GM12878 (cell line): ENCODE results near the gene SLCO3A1. TPM values are rescaled to one million over a fixed set of nuclear protein-coding genes. Genes with fewer than 3 reads are reported as not detected.
A peak's percentile ranks its signal among the peaks of the same experiment; 100 is the strongest.

Source experiments
- ATAC-seq: fragments of 200-7000 bp; cut with Tn5 transposase; 3 replicates; pipeline ENCODE4 v1.9.1; 2020; ENCODE audit warnings: mild to moderate bottlenecking, moderate library complexity
- BruUV-seq: library from RNA; stranded (reverse); fragments of 400-500 nt; replicated peaks from 2 replicates; lab custom pipeline; 2021; lab: Mats Ljungman, UMichigan
- CTCF ChIA-PET: fragments of 300-600 bp; sonication (Branson Sonifier 250); formaldehyde crosslinking; extraction: SDS; loops from one replicate; lab custom pipeline; 2021; ENCODE audit warnings: inconsistent platforms; lab: Yijun Ruan, JAX
- POLR2A ChIA-PET: fragments of 350-600 bp; formaldehyde crosslinking; extraction: SDS; loops from one replicate; lab custom pipeline; 2021; ENCODE audit warnings: inconsistent platforms; lab: Charles Lee
- RAD21 ChIA-PET: fragments of 300-600 bp; sonication (Branson Sonifier 250); formaldehyde crosslinking; loops from one replicate; lab custom pipeline; 2023; ENCODE audit warnings: antibody characterized with exemption; ENCODE audit not compliant: unreplicated experiment; lab: Charles Lee
- SMC1A ChIA-PET: fragments of 300-600 bp; sonication (Branson Sonifier 250); formaldehyde crosslinking; loops from one replicate; lab custom pipeline; 2023; ENCODE audit not compliant: unreplicated experiment, uncharacterized antibody; lab: Charles Lee
- DNase-seq: peaks from one replicate; pipeline ENCODE4 v3.0.0-alpha.2; 2011; ENCODE audit warnings: low read depth, low spot score
- FAIRE-seq: peaks from 3 replicates; lab custom pipeline; 2011; peaks lifted over from hg19 to GRCh38; lab: Jason Lieb, UNC
- H2AFZ ChIP-seq: 2 replicates; pipeline ENCODE4 v1.6.0; 2011; ENCODE audit warnings: low read depth, low read length, control low read depth; ENCODE audit not compliant: control insufficient read depth
- H3K27ac ChIP-seq: 2 replicates; pipeline ENCODE4 v1.5.1; 2011; ENCODE audit warnings: control low read depth; ENCODE audit not compliant: control insufficient read depth, insufficient read depth
- H3K27me3 ChIP-seq, 2 experiments: replicated peaks in 1 of 2; 2 replicates each; pipeline versions ENCODE4 v1.6.0 to v1.6.1; 2011; ENCODE audit warnings: low read length in 1 of 2; ENCODE audit not compliant: control insufficient read depth in 2 of 2, insufficient read depth in 2 of 2
- H3K36me3 ChIP-seq, 2 experiments: 2 replicates each; pipeline ENCODE4 v1.5.1; 2011; ENCODE audit warnings: low read length in 1 of 2; ENCODE audit not compliant: control insufficient read depth in 2 of 2, insufficient read depth in 2 of 2
- H3K4me1 ChIP-seq: 2 replicates; pipeline ENCODE4 v1.6.1; 2011; ENCODE audit warnings: mild to moderate bottlenecking, low read length, moderate library complexity, mixed read lengths; ENCODE audit not compliant: control insufficient read depth, insufficient read depth
- H3K4me2 ChIP-seq: 2 replicates; pipeline ENCODE4 v1.6.0; 2011; ENCODE audit warnings: control low read depth; ENCODE audit not compliant: control insufficient read depth, insufficient read depth
- H3K4me3 ChIP-seq: fragments of 200-600 bp; sonication (generic); 2 replicates; pipeline ENCODE4 v1.5.1; 2016
- H3K79me2 ChIP-seq: 2 replicates; pipeline ENCODE4 v1.6.0; 2011; ENCODE audit warnings: low read length; ENCODE audit not compliant: control insufficient read depth, insufficient read depth
- H3K9ac ChIP-seq: 2 replicates; pipeline ENCODE4 v1.8.0; 2011; ENCODE audit warnings: low read length, control low read depth, mixed read lengths; ENCODE audit not compliant: control insufficient read depth, insufficient read depth
- H3K9me3 ChIP-seq: replicated peaks from 3 replicates; pipeline ENCODE4 v1.5.1; 2011; ENCODE audit warnings: mild to moderate bottlenecking, low read length; ENCODE audit not compliant: control insufficient read depth, insufficient read depth
- H4K20me1 ChIP-seq: 2 replicates; pipeline ENCODE4 v1.6.0; 2011; ENCODE audit not compliant: control insufficient read depth, insufficient read depth
- CEBPZ ChIP-seq: fragments of 150-350 bp; IDR thresholded peaks from 2 replicates; pipeline ENCODE4 v1.6.1; 2016; ENCODE audit warnings: low read depth, low read length
- E4F1 ChIP-seq: fragments of 450-650 bp; IDR thresholded peaks from 2 replicates; pipeline ENCODE4 v1.6.1; 2018; ENCODE audit warnings: borderline replicate concordance, mild to moderate bottlenecking; ENCODE audit not compliant: partially characterized antibody
- MEF2A ChIP-seq: IDR thresholded peaks from 2 replicates; pipeline ENCODE4 v1.6.1; 2011; ENCODE audit warnings: low read depth, mild to moderate bottlenecking, low read length, moderate library complexity; ENCODE audit not compliant: insufficient read depth
- SPI1 ChIP-seq: IDR thresholded peaks from 2 replicates; pipeline ENCODE4 v1.6.1; 2011; ENCODE audit warnings: low read depth, mild to moderate bottlenecking, low read length, moderate library complexity, borderline replicate concordance; ENCODE audit not compliant: insufficient read depth
- TCF3 ChIP-seq: IDR thresholded peaks from 2 replicates; pipeline ENCODE4 v1.6.1; 2012; ENCODE audit warnings: low read depth, mild to moderate bottlenecking, low read length, borderline replicate concordance; ENCODE audit not compliant: insufficient read depth
- WRNIP1 ChIP-seq: IDR thresholded peaks from 2 replicates; pipeline ENCODE4 v1.6.1; 2011; ENCODE audit warnings: low read depth, low read length, improper control_type of control experiment, borderline replicate concordance
- YBX1 ChIP-seq: fragments of 450-650 bp; IDR thresholded peaks from 2 replicates; pipeline ENCODE4 v1.6.1; 2016; ENCODE audit warnings: antibody characterized with exemption
- WGBS: methylation state at CpG from one replicate; pipeline ENCODE4 v1.1.6; 2016; ENCODE audit warnings: low lambda C conversion rate; ENCODE audit not compliant: insufficient replicate concordance, insufficient coverage; ENCODE audit errors: missing lambda C conversion rate; 5-methylcytosine and 5-hydroxymethylcytosine counted together
- in situ Hi-C: fragments of 300-500 bp; cut with MboI; formaldehyde crosslinking; loops from 9 replicates; pipeline ENCODE4 v1.14.3; 2018; ENCODE audit warnings: mixed read lengths
- intact Hi-C: fragments of 100-400 bp; cut with micrococcal nuclease; formaldehyde crosslinking; loops from one replicate; pipeline ENCODE4 v1.14.2; 2022; ENCODE audit not compliant: unreplicated experiment
- polyA plus RNA-seq, 11 experiments: library from polyadenylated mRNA; depleted of rRNA in 4 of 11; unstranded in 6 of 11; stranded (reverse) in 5 of 11; fragments of >200 nt; fragmentation: Nextera tagmentation in 4 of 11; fragmentation: Illumina TruSeq in 1 of 11; extraction: Ambion mirVana in 4 of 11; extraction: Trizol in 1 of 11; gene quantifications; 1 replicate in 1 of 11; 2 replicates in 10 of 11; pipeline versions ENCODE4 v1.2.1 to v1.2.3, GENCODE V29; 2011 to 2016; ENCODE audit warnings: inconsistent platforms in 2 of 11, missing spikeins in 2 of 11, low read depth in 1 of 11
- total RNA-seq, 4 experiments: library from RNA; depleted of rRNA in 3 of 4; stranded (reverse); fragments of >200 nt in 3 of 4; fragmentation: Illumina TruSeq in 1 of 4; extraction: Trizol in 1 of 4; gene quantifications; 2 replicates each; pipeline versions ENCODE4 v1.2.1 to v1.2.3, GENCODE V29; 2013 to 2021

Gene SLCO3A1
- total and polyA plus RNA-seq, 10 of the 15 experiments (the other 5 are each of a cell fraction or from before 2014, with no cell fraction given) = 0.05 to 5.9 (median 0.31) TPM

DNA sequence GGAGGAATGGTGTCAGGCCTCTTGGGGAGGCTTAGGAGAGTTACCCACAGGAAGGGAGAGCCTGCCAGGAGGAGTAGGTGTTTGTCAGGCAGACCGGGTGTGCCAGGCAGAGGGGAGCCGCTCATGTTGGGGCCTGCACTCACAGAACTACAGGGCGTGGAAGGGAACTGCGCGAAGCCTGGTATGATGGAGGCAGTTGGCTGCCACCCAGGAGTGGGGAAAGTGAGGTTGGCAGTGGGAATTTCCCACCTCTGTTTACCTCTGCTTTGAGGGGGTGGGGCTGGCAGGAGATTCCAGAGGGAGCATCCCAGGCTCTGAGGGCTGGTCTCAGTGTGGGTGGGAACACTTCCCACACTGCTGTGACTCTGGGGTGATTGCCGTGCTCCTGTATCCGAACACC, 99.9 kb downstream of the SLCO3A1 start (continued):
- TF ChIP-seq CEBPZ = no peak
- TF ChIP-seq WRNIP1 = no peak
- no peak for TF ChIP-seq E4F1
- no peak for TF ChIP-seq YBX1

DNA sequence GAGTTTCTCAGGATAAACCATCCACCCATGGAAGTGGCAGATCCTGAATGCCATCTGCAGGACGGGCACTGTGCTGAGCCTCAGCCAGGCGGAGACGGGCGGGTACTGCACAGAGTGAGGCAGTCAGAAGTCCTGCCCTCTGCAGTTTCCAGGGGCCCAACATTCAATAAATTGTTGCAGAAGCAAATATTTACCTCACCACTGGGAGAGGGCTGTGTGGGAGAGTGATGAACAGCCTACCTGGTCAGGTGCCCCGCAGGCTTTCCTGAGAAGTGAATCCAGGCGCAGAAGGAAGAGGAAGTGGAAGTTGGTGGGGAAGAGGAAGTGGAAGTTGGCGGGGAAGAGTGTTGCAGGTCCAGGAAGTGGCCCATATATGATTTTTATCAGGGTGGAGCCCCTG, 100.8 kb downstream of the SLCO3A1 start:
- POLR2A ChIA-PET = no interaction called here
- WGBS = 9% methylated on average over 7 of the region's 7 CpGs
- RAD21 ChIA-PET = no interaction called here
- H3K27me3 ChIP-seq = no peaks in the 10 kb centered on the region; a peak in 1 of 4 replicates
- no peak overlapping the region for H2AFZ ChIP-seq
- no peaks in the 10 kb centered on the region for H3K79me2 ChIP-seq
- no peak for TF ChIP-seq MEF2A
- no peak for TF ChIP-seq TCF3
- peak; percentile 22; the same call in 1 of the 2 replicates for TF ChIP-seq SPI1
- in situ Hi-C loops = no loop called here
- SMC1A ChIA-PET = no interaction called here
- FAIRE-seq = no peak
- no peak overlapping the region for H3K4me2 ChIP-seq
- H3K9ac ChIP-seq = no peak overlapping the region
- intact Hi-C loops = no loop called here
- H3K4me1 ChIP-seq = no peaks in the 10 kb centered on the region
- no peak for DNase-seq
- no TSS peak for BruUV-seq
- no peak overlapping the region for H3K4me3 ChIP-seq
- CTCF ChIA-PET = no interaction called here
- no peak overlapping the region for H3K27ac ChIP-seq
- H3K36me3 ChIP-seq = no peaks in the 10 kb centered on the region
- ATAC-seq = no peak
- no peaks in the 10 kb centered on the region for H3K9me3 ChIP-seq
- H4K20me1 ChIP-seq = no peaks in the 10 kb centered on the region
